NCI-H128 (cell line): ENCODE results near the gene SOX11.

Experiments used
- DNase-seq: peaks from one replicate; lab custom pipeline; 2025; ENCODE audit not compliant: unreplicated experiment; lab: John Stamatoyannopoulos, UW

The SOX11 gene

DNA sequence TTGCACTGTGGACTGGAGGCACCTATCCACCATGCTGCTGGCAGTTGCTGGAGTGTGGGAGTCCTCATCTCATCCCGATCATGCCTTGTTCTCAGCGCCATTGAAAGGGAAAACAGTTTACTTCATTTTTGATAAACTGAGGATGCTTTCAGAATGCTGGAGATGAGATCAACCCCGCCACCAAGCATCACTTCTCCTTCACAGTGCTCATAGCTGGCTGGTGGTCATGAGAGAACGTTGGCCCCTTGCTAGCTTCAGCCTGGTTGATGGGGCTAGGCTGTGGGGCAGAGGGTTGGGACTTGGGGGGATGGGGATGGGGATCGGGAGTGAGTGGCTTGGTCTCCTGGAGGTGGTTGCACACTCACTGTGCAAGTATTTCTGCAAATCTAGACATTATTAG, 30.1 kb downstream of the SOX11 start:
- no peak for DNase-seq

DNA sequence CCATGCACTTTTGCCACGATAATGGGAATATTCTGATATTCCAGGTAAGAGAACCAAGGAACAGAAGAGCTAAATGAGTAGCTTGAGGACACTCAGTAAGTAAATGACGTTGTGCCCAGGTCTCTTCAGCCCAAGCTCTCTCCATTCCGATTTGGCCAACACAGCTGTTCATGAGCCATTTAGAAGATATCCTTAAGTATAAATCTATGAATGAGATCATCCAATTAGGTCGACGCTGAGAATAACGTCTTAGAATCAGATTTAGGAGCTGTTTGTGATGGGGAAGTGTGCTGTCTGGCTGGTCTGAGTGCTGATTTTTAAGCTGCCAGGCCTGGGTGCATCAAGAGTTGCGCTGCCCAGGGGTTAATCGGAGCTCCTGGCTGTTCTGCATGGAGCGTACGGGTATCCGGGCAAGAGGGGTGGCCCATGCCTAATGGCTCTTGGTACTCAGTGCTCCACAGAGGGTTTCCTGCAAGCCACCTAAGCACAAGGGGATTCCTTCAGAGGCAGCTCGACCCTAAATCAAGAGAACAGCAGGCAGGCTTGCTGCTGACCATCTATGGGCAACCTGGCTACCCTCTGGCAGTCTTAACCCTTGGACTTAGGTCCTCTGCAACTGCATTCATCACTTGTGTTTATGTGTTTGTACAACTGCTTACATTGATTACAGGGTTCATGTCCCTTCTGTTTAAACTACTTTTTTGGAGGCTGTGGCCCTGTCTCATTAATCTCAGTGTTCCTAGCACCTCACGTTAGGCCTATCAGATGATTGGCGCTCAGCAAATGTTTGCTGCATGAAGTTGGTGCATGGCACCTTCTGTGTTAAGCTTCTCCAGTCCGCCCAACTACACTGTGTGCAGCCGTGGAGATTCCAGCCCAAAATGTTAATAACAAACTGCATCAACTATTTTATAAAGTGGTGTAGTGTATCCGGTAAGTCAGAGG, 31.9 kb downstream of the SOX11 start:
- DNase-seq = no peak

DNA sequence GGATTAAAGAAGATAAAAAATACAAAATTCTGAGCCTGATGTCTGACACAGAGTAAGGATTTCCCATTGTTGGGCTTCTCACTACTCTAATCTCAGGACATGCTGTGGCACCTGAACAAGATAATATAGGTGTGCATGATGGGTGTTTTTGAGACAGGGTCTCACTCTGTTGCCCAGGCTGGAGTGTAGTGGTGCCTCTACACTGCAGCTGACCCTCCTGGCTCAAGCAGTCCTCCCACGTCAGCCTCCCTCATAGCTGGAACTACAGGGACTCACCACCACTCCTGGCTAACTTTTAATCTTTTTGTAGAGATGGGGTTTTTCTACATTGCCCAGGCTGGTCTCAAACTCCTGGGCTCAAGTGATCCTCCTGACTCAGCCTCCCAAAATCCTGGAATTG, 32.9 kb downstream of the SOX11 start:
- no peak for DNase-seq

DNA sequence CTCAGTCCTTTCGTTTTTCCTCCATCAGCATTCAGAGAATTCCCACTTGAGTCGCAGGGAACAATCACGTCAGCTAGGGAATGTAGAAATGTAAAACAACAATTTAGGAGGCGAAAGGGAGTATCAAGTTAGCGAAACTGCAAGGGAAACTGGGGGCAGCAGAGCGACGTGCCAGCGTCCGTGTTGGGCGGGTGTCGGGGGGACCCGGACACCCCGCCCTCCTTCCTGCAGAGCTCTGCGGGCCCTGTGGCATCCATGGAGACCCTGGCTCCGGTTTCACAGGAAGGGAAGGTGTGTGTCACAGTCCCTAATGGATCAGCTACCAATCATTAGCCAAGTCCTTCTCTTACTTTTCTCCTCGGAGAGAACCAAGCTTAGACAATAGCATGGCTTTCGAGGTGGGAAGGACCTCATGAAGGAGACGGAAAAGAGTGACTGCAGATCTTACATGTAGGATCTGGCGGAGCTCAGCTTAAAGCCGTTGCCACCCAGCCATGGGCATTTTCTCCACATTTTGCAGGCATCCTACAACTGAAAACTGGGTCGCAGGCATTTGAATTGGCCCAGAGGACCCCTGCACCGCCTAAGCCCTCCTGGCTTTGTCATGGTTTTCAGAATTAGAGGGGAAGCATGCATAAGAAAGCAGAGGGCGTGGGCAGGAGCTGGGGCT, 33.7 kb downstream of the SOX11 start:
- no peak for DNase-seq

DNA sequence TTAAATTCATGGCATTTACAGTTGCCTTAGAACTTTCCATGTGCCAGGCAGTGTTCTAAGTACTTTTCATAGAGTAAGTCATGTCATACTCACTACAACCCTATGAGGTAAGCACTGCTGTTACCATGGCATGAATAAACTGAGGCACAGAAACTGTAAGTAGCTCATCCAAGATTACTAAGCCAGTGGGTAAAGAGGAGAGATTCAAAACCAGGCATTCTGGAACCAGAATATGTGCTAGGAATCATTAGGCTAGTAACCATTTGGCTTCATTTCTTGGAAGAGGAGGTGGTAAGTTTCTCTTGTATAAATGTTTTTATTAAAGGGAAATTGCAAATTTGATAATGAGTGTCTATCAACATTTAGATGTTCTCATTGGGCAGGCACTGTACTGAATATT, 35.1 kb downstream of the SOX11 start:
- no peak for DNase-seq

DNA sequence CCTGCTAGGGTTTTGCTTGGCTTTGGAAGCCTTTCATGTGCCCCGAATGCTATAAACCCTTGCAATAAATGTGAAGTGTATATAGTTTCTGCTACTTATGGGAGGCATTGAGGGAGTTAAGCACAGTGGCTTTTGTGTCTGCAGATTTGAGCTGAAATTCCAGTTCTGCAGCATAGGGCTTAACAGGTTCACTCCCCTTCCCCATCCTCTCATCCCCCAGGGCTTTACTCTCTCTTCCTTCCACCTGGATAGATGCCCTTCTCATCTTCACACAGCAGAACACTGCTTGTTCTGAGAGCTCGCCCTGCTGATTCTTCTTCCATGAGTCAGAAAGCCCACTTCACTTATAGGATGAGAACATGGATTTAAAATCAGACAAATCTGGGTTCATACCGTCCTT, 37.2 kb downstream of the SOX11 start:
- DNase-seq = no peak

DNA sequence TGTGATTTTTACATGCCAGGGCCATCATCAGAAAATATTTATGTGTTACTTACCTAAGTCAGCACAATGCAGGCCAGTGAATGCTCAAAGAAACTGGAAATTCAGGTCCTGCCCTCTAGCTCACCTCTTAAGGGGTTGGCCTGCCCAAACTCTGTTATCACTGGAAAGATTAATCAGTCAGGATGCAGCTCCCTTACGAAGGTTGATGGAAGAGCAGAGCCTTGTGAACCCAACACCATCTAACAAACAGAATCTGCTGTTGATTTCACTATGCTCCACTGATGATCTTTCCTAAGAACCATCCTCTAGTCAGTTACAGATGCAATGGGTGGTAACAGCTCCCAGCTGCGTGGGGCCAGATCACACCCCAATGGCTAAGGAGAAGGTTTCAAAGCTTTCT, 38.2 kb downstream of the SOX11 start:
- no peak for DNase-seq

DNA sequence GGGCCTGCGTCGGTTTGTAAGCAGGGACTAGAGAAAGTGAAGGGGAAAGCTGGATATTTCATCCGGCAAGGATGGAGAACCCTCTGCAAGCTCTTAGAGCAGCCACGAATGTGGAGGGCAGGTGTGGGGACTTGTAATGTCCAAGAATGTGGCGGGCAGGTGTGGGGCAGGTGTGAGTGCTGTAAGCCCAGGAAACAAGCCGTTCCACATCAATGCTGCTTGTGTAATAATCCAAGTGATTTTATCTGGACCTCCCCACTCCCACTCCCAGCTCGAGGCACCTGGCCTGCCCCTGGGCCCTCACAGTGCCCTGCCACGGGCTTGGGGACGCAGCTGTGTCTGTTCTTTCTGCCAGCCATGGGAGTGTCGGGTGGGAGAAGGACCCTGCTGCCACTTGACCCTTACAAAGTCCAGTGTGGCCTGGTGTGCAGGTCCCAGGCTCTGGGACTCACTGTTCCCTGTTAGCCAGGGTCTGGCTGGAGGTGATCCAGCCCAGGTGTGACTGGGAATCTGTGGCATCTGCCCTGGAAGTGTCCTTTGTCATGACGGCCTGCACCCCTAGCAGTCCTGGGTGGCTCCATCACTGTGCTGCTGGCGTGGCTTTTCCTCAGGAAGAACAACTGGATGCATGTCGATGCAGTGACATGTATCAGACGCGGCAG, 42.8 kb downstream of the SOX11 start:
- no peak for DNase-seq

DNA sequence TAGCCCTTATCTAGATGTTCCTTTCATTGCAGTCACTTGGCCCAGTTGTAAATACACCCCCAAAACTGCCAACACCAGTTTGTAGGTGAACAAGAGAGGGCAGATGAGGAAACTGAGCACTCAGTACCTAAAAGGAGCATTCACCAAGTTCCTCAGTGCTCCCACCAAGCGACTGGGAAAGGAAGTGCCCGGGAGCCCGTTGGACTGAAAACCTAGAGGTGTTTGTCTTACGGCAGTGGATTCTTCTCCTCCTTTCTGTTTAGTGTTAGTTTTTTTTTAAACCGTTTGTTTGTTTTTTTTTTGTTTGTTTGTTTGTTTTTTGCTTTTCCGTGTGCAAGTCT, 43.3 kb downstream of the SOX11 start:
- no peak for DNase-seq

DNA sequence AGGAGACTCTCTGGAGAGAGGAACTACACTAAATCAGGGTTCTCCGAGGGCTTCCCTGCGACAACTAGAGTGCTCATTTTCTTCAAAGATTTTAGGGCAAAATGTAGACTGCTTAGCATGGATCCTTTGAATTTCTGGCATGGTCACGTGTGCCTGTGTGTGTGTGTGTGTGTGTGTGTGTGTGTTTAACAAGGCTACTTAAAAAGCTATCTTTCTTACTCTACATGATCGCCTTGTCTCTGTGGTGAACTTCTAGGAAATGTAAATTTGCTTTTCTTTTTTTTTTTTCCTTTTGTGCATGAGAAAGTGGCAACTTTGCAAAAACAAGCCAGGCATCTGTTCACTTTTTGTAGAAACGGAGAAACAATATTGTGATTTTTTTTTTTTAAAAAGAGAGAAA, 43.9 kb downstream of the SOX11 start:
- DNase-seq = no peak

DNA sequence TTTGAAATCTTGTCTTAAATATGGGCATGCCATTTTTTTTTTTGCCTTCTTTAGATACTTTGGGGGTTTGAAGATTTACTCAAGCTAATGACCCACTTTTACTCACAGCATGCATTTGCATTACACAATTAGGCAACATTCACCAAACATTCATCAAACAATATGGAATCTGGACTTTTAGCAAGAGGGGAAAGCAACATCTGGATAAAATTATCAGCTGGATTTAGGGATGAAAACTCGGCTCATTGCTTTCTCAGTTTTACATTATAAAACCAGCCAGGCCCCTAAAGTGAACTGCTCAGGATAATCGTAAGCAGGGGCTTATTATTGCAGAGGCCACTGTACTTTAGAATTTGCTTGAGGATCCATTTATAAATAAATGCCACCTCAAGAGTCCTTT, 44.7 kb downstream of the SOX11 start:
- DNase-seq = no peak

DNA sequence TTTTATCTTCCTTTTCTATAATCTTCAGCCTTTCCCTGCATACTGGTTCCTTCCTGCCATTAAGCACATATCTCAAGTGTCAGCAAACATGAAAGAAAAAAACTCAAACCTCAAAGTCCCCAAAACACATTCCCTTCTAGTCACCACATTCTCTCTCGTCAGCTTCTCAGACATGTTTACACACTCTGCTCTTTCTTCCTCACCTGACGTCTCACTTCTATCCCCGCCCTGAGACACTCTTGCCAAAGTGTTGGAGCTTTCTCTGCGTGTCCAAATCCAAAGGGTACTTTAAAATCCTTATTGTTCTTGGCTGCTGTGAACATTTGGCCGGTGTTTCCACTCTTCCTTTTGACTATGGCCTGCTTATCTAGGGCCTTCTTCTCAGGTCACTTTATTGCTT, 47.9 kb downstream of the SOX11 start:
- no peak for DNase-seq

DNA sequence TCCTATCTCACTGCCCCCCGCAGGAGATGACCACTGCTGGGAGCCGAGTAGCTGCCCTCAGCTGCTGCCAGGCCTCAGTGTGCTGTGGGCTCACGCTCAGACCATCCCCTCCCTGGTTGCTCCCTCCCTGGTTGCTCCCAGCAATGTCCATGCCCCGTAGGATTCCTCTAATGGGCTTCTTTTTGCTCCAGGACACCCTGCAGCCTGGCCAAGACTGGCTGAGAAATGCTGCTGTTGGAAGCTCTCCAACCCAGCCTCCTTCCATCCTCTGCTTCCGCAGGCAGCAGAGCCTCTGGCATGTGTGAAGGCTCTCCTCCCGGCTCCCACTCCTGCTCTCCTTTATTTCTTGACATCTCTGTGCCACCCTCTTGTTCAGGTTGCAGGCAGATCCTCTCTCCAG, 48.6 kb downstream of the SOX11 start:
- DNase-seq = no peak

DNA sequence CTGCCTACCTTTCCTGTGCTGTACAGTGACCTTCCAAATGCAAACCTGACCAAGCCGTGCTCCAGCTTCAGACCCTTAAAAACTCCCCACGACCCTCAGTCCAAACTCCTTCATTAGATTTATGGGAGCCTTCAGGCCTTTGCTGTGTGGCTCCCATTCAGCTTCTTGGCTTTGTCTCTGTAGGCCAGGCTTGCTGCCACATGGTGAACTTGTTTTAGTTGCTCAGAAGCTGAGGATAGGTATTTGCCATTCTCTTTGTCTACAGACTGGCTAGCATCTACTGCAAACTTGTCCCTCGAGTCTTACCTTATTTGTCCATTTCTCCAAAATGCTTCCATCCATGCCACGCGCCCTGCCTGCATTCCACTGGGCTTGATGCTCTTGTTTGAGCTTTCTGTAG, 49.1 kb downstream of the SOX11 start:
- DNase-seq = no peak

DNA sequence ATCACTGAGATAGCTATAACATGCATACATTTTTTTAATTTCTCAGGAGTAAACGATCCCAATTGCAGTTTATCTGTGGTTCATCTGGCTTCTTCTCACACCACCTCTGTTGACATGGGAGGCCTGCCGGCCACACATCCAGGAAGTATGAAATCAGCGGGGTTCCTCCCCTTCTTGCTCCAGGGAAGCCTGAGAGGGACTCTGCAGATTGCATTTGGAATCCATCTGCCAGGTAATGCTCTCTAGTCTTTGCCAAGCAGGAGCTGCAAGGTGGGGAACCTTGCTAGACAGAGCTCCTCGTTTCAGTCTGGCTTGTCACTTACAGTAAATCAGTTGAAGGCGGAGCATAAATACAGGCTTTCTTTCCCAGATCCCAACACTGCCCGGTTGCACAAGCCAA, 49.9 kb downstream of the SOX11 start:
- no peak for DNase-seq

DNA sequence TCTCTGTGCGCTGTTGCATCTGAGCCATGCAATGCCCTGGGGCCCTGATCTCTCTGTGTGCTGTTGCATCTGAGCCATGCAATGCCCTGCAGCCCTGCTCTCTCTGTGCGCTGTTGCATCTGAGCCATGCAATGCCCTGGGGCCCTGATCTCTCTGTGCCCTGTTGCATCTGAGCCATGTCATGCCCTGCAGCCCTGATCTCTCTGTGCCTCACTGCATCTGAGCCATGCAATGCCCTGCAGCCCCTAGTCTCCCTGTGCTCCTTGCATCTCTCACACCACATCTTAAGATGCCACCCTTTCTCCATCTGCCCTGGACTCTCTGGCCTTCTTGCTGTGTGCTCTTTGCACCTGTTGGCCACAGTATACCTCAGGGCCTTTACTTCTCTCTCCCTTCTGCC, 56.2 kb downstream of the SOX11 start:
- no peak for DNase-seq

DNA sequence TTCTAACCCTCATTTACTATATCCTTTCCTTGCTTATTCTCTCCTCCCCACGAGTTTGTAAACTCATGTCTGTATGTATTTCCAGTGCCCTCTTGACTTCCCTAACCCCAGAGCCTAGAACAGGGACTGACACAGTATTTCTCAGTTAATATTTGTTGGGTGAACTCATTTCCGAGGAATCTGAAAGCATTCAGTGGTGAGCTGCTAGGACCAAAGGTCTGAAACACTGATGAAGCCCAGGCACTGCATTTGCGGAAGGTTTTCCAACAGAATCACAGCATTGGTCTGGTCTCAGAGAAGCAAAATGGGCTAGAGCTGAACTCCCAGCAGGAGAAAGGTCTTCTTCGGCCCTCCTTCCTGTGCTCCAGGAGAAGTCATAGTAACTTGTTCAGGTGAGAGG, 56.8 kb downstream of the SOX11 start:
- no peak for DNase-seq

DNA sequence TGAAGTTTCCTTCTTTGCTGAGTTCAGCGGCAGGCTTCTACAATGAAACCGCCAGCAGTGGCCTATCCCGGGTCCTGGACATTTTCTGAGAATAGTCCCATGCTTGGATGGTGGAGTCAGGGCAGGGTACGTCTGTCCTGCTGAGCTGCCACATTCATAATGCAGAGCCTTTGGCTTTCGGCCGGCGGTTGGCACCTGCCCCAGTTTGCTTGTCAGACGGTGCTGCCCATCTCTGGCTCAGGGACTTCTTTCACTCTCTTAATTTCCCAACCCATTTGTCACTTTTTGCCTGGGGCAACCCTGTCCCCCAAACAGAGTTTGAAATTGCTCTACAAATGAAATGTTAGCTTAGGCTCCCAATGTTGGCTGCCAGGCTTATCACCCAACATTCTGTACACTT, 57.2 kb downstream of the SOX11 start:
- no peak for DNase-seq
